Measurements from ENCODE around the gene EVA1C. TPM values are rescaled to one million over a fixed set of nuclear protein-coding genes. Genes with fewer than 3 reads are reported as not detected.

EVA1C gene
- total and polyA plus RNA-seq, 2 donors (not counting 3 experiments of a cell fraction or from before 2014, with no cell fraction given), result 22.8 to 38.6 TPM

- peaks cover 34% of the 10 kb centered on the region for H3K4me1 ChIP-seq (ENCODE audit: control insufficient read depth, extremely low read depth, insufficient read depth, low read length)
- peaks cover 68% of the 10 kb centered on the region for H3K79me2 ChIP-seq (ENCODE audit: control insufficient read depth, insufficient read depth, low read length)
- no TSS peak for BruUV-seq (replicated peaks)
- DNase-seq (ENCODE audit: low read depth, low spot score), result peak; percentile 73
- H2AFZ ChIP-seq (ENCODE audit: low read depth, low read length), result peak overlapping the region; percentile 45
- H3K27me3 ChIP-seq (ENCODE audit: control insufficient read depth in 2 of 2, insufficient read depth in 2 of 2, low read length in 2 of 2), result no peaks in the 10 kb centered on the region
- peak; percentile 82 for FAIRE-seq
- H3K9ac ChIP-seq (replicated peaks; ENCODE audit: extremely low read depth, insufficient read depth, low read length), result peak overlapping the region; percentile 25
- dilution Hi-C loops (cut with MboI; ENCODE audit: extremely low pct_ligation_motif_present, low sequenced_read_pairs), result no loop called here
- ChIA-PET POLR2A (interaction anchor here (0.6 kb wide), 2 partner anchors 30 to 89 kb away, joined by 3 read pairs; no protein-coding TSS in a partner anchor), CTCF (interaction anchor here (0.9 to 1.5 kb wide), 7 partner anchors 12 to 175 kb away, joined by 3 to 9 read pairs (median 4); no protein-coding TSS in a partner anchor)
- H3K27ac ChIP-seq (ENCODE audit: insufficient read depth, low read depth, low read length), result peak overlapping the region; percentile 68
- no peaks in the 10 kb centered on the region for H3K36me3 ChIP-seq (ENCODE audit: control insufficient read depth in 2 of 2, extremely low read depth in 1 of 2, insufficient read depth in 2 of 2, low read length in 2 of 2)
- no peak overlapping the region for H3K4me3 ChIP-seq (replicated peaks in 1 of 3; ENCODE audit: insufficient read depth in 1 of 3, low read depth in 1 of 3, low read length in 3 of 3)
- TF ChIP-seq POLR2AphosphoS5 (IDR thresholded peaks at IDR 0.05; ENCODE audit: insufficient read depth, low read depth, low read length), result no peak
- peak; percentile 14 for TF ChIP-seq FOS (IDR thresholded peaks at IDR 0.05; ENCODE audit: borderline replicate concordance, insufficient read depth, low read length)
- peak; percentile 30 for TF ChIP-seq JUN (IDR thresholded peaks at IDR 0.05; ENCODE audit: borderline replicate concordance, insufficient read depth, insufficient read length, low read depth)
- TF ChIP-seq, protein P1, sequence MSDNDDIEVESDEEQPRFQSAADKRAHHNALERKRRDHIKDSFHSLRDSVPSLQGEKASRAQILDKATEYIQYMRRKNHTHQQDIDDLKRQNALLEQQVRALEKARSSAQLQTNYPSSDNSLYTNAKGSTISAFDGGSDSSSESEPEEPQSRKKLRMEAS (IDR thresholded peaks at IDR 0.05; ENCODE audit: insufficient read depth, insufficient read length), result no peak
- no peaks in the 10 kb centered on the region for H3K9me1 ChIP-seq (replicated peaks; ENCODE audit: control insufficient read depth, extremely low read depth, insufficient read depth, low read length)
- H3K4me2 ChIP-seq (ENCODE audit: insufficient read depth, low read length), result peak overlapping the region; percentile 62
- no peaks in the 10 kb centered on the region for H3K9me3 ChIP-seq (replicated peaks; ENCODE audit: control insufficient read depth, insufficient read depth, low read length)
- intact Hi-C loops (cut with micrococcal nuclease), result loop anchor here (1.0 to 5.0 kb wide), 2 partner anchors 33 to 71 kb away; partner anchors contain the start of gene URB1
- no peaks in the 10 kb centered on the region for H4K20me1 ChIP-seq (replicated peaks; ENCODE audit: control insufficient read depth, extremely low read depth, insufficient read depth, low read length)
Observed at GRCh38 chr21:32426592-32427051, 14.1 kb downstream of the EVA1C start.

DNA sequence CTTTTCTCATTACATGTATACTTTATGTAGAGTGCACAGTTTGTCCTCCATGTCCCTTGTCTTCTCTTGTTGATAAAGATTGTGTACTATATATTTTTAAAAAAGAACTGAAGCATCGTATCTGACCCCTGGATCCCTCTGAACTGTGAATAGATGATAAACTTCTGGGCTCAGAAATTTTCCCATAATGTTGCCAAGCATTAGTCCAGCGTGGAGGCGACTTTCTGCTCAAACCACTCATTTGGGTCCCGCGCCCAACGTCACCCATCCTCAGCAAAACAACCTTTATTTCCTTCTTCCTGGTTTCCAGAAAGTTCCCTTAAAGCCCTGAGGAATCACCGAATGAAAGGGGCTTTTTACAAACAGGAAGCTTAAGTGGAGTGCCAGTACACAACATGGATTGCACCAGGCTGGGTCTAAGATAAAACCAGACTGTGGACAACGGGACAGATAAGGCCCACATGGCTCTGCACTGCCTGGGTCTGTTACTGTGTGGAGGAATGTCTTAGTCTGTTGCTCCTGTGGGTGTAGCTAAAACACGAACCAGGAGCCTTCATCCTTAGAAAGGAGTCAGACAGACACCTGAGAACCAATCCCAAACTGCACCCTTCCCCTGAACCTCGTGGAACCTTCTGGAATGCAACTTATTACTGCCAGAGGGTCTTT is 15.6 kb downstream of the EVA1C start:
- Histone ChIP-seq H3K4me1 (ENCODE audit: control insufficient read depth, extremely low read depth, insufficient read depth, low read length) (peaks cover 34% of the 10 kb centered on the region), H3K27me3 (ENCODE audit: control insufficient read depth in 2 of 2, insufficient read depth in 2 of 2, low read length in 2 of 2) (no peaks in the 10 kb centered on the region), H3K9me3 (replicated peaks; ENCODE audit: control insufficient read depth, insufficient read depth, low read length) (no peaks in the 10 kb centered on the region), H4K20me1 (replicated peaks; ENCODE audit: control insufficient read depth, extremely low read depth, insufficient read depth, low read length) (no peaks in the 10 kb centered on the region), H3K4me2 (ENCODE audit: insufficient read depth, low read length) (no peak overlapping the region), H2AFZ (ENCODE audit: low read depth, low read length) (no peak overlapping the region), H3K36me3 (ENCODE audit: control insufficient read depth in 2 of 2, extremely low read depth in 1 of 2, insufficient read depth in 2 of 2, low read length in 2 of 2) (no peaks in the 10 kb centered on the region), H3K79me2 (ENCODE audit: control insufficient read depth, insufficient read depth, low read length) (peaks cover 69% of the 10 kb centered on the region), H3K27ac (ENCODE audit: insufficient read depth, low read depth, low read length) (peak overlapping the region; percentile 68), H3K9me1 (replicated peaks; ENCODE audit: control insufficient read depth, extremely low read depth, insufficient read depth, low read length) (no peaks in the 10 kb centered on the region), H3K4me3 (replicated peaks in 1 of 3; ENCODE audit: insufficient read depth in 1 of 3, low read depth in 1 of 3, low read length in 3 of 3) (no peak overlapping the region), H3K9ac (replicated peaks; ENCODE audit: extremely low read depth, insufficient read depth, low read length) (no peak overlapping the region)
- DNase-seq (ENCODE audit: low read depth, low spot score) (peak; percentile 38), FAIRE-seq (no peak)
- TF ChIP-seq GATA2 (IDR thresholded peaks at IDR 0.05; ENCODE audit: insufficient read depth, insufficient read length, low read depth, low read length) (no peak), EZH2 (IDR thresholded peaks at IDR 0.05; ENCODE audit: borderline replicate concordance, low read depth, low read length, severe bottlenecking) (no peak), FOS (IDR thresholded peaks at IDR 0.05; ENCODE audit: borderline replicate concordance, insufficient read depth, low read length) (no peak), JUN (IDR thresholded peaks at IDR 0.05; ENCODE audit: borderline replicate concordance, insufficient read depth, insufficient read length, low read depth) (no peak), MYC (IDR thresholded peaks at IDR 0.05; ENCODE audit: low read depth, low read length) (no peak), POLR2AphosphoS5 (IDR thresholded peaks at IDR 0.05; ENCODE audit: insufficient read depth, low read depth, low read length) (no peak)
- TF ChIP-seq, protein P1 (IDR thresholded peaks at IDR 0.05; ENCODE audit: insufficient read depth, insufficient read length), result no peak
- TF ChIP-seq, protein P2, sequence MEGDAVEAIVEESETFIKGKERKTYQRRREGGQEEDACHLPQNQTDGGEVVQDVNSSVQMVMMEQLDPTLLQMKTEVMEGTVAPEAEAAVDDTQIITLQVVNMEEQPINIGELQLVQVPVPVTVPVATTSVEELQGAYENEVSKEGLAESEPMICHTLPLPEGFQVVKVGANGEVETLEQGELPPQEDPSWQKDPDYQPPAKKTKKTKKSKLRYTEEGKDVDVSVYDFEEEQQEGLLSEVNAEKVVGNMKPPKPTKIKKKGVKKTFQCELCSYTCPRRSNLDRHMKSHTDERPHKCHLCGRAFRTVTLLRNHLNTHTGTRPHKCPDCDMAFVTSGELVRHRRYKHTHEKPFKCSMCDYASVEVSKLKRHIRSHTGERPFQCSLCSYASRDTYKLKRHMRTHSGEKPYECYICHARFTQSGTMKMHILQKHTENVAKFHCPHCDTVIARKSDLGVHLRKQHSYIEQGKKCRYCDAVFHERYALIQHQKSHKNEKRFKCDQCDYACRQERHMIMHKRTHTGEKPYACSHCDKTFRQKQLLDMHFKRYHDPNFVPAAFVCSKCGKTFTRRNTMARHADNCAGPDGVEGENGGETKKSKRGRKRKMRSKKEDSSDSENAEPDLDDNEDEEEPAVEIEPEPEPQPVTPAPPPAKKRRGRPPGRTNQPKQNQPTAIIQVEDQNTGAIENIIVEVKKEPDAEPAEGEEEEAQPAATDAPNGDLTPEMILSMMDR (IDR thresholded peaks at IDR 0.05; ENCODE audit: extremely low read depth in 1 of 2, insufficient read depth in 1 of 2, low read depth in 1 of 2, low read length in 2 of 2), result no peak
- POLR2A ChIA-PET, result no interaction called here
- no TSS peak for BruUV-seq (replicated peaks)
- intact Hi-C loops (cut with micrococcal nuclease), result loop anchor here (5.0 kb wide), 1 partner anchor 69 kb away; no protein-coding TSS in a partner anchor
- CTCF ChIA-PET, result no interaction called here
- dilution Hi-C loops (cut with MboI; ENCODE audit: extremely low pct_ligation_motif_present, low sequenced_read_pairs), result no loop called here

All from endothelial cell of umbilical vein (primary cell).